ENCODE results near the gene FAM216A.

DNA sequence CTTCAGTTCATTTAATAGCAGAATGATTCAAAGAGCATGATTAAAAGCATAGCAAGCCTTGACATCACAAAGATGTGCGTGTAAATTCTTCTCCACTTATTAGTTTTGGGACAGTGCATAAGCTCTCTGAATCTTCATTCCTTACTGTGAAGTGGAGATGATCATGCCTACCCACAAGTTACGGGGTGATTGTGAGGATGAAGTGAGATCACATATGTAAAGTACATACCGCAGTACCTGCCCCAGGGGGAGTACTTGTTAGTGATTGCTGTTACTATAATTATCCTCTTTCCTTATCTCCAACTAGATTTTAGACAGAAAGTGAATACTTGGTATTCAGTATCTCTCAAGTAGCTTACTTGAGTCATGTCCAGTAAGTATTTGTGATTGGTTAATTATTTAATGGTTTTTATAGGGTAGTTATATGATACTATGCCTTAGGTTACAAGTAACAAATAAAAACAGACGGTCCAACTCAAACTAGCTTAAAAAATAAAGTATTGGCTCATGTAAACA, 39.5 kb downstream of the FAM216A start:
- TF ChIP-seq, protein P1, sequence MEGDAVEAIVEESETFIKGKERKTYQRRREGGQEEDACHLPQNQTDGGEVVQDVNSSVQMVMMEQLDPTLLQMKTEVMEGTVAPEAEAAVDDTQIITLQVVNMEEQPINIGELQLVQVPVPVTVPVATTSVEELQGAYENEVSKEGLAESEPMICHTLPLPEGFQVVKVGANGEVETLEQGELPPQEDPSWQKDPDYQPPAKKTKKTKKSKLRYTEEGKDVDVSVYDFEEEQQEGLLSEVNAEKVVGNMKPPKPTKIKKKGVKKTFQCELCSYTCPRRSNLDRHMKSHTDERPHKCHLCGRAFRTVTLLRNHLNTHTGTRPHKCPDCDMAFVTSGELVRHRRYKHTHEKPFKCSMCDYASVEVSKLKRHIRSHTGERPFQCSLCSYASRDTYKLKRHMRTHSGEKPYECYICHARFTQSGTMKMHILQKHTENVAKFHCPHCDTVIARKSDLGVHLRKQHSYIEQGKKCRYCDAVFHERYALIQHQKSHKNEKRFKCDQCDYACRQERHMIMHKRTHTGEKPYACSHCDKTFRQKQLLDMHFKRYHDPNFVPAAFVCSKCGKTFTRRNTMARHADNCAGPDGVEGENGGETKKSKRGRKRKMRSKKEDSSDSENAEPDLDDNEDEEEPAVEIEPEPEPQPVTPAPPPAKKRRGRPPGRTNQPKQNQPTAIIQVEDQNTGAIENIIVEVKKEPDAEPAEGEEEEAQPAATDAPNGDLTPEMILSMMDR (IDR thresholded peaks at IDR 0.05; ENCODE audit: insufficient read depth, low read depth, low read length): no peak
- no peak for TF ChIP-seq EZH2 (IDR thresholded peaks at IDR 0.05; ENCODE audit: insufficient read depth, low read length)
